GM19438 (cell line): ENCODE measurements around the gene ALG2.
A peak's percentile ranks its signal among the peaks of the same experiment; 100 is the strongest.

Experiments
- ATAC-seq: cut with Tn5 transposase; IDR thresholded peaks from one replicate; pipeline ENCODE4 v1.9.1; 2021; ENCODE audit warnings: low read depth; ENCODE audit not compliant: unreplicated experiment

ALG2 gene

DNA sequence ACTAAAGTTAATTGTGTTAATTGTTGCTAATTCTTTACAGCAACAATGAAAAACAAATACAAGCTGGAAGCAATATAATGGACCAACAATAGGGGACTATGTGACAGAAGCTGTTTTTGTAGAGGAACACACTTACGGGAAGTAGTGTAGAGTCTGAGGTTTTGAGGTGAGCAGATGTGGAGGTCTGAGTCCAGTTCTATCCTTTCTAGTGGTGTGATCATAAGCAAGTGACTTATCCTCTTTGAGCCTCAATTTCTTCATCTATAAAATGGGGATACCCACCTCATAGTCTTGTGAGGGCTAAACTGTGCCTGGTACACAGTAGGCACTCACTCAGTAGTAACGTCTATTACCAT lies 28.3 kb downstream of the ALG2 start:
- ATAC-seq, result no peak

DNA sequence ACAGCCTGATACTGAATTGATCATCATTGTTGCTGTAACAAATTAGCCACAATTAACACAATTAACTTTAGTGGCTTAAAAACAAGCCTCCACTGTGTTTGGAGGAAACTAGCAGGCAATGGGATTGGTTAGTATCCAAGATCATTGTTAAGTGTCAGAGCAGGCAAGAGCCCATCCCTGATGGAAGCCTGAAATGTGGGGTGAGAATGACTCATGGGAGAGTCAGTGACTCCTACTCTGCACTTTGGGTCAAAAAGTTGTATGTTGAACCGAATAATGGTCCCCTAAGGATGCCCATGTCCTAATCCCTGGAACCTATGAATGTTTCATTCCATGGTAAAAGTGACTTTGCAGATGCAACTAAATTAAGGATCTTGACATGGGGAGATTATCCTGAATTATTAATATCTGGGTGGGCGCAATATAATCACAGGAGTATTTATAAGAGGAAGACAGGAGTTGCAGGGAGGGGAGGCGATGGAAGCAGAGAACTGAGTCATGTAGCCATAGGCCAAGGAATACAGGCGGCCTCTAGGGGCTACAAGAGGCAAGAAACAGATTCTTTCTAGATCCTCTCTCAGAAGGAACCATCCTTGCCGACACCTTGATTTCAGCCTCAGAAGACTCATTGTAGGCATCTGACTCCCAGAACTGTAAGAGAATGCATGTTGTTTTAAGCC lies 28.8 kb downstream of the ALG2 start:
- no peak for ATAC-seq

DNA sequence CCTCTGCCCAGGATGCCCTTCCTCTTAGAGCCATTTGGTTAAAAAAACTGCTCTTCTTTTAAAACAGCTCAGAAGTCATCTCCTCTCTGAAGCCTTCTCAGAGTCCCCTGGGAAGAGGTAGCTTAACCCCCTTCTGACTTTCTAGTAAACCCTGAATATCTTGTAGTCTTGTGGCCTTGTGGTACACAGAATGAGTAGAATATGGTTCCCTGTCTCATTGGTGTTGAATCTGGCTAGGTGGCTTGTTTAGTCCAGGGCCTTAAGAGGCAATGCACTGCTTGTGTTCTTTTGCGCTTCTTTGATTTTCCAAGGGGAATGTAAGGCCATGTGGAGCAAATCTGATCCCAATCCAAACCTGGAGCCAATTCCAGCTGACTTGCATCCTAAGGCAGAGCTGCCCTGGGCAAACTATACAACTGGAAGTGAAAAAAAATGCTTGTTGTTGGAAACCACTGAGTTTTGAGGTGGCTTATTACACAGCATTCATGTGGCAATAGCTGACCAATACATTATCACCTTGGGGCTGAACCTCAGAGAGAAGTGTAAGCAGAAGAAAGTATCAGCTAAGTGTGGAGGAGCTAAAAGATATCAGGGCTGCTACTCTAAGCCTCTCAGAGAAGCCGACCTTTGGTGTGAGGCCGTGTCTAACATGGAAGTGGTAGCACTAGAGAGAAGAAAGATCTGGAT lies 31.0 kb downstream of the ALG2 start:
- no peak for ATAC-seq

DNA sequence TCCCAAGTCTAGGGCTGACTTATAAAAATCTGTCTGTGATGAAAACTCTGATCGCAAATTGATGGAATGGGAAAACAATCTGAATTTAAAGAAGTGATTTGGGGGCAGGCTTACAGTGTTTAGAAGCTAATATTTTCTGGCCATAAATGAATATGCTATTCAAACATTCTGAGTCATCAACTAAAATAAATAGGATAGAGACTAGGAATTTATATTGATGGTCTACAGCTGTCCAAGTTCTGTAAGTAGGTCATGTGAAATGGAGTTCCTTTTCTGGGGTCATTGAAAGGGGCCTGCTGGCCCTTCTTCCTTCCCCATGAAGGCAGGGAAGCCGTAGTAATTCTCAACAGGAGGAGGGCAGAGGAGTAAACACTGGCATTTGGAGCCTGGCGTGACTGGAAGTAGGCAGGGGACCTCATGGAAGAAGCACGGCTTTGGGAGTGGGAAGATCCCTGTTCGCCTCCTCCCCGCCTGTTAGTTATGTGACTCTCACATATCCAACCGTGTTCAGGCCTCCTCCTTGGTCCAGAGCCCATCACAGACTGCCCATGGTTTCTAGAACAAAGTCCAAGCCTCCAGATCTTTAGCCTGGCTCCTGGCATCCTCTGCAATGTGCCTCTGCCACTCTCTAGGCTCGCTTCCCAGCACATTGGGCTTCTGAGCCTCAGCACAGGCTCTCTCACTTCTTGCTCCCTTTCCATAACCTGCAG lies 31.7 kb downstream of the ALG2 start:
- ATAC-seq, result no peak

DNA sequence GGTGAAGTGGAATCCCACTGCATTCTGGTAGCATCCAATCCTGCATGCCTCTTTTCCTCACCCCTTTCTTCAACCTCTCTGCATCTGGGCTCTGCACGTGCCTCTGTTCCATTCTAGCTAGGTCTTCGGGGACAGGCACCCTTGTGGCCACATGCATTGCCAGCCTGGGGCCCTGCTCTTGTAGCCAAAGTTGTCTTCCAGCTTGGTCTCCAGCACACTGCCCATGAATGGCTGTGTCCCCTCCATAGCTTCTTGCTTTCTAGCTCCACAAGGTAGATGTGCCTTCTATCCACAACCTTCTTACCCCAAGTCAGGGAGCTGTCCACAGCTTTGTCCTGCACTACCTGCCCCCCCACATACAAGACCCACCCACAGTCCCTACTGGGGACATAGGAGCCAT lies 32.6 kb downstream of the ALG2 start:
- ATAC-seq, result no peak

DNA sequence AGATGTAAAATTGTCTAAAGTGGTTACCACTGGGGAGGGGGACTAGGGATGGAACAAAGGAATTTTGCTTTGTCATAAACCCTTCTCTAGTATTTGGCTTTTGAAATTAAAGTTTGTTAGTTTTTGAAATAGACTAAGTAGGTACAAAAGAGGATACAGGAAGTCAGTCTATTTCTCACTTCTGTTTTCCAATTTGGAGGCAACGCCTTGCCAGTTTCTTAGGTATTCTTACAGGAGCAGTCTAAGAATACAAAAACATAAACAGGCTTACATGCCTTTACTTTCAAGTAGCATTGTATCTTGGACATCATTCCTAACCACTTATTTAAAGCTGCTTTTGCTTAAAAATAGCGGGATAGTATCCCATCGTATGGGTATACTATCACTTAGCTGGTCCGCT lies 34.4 kb downstream of the ALG2 start:
- no peak for ATAC-seq

DNA sequence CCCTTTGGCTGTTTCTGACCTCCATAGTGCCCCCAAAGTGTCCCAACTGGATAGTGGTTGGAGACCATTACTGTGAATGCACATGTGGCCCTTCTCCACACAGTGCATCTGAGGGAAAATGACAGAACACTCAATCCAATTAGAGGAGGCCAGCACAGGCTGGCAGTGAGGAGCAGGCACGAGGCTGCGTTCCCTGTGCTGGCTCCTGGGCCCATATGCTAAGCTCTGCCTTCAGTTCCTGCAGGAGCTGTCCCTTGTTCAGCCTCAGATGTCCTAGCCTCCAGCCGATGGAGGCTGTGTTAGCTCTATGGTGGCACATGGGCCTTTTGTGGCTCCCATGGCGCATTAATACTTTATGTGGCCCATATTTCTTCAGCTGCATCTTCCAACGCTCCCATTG lies 35.8 kb downstream of the ALG2 start:
- ATAC-seq, result no peak

DNA sequence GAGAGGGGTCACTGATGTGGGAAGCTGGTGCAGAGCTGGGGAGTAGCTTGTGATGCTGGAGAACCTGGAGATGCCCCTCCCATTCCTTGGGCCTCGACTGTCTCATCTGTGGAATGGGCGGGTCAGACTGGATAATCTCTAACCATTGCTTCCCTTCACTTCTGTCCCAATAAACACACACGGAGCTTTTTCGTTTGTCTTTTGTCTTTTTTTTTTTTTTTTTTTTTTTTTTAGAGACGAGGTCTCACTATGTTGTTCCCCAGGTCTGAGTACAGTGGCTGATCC lies 36.5 kb downstream of the ALG2 start:
- no peak for ATAC-seq

DNA sequence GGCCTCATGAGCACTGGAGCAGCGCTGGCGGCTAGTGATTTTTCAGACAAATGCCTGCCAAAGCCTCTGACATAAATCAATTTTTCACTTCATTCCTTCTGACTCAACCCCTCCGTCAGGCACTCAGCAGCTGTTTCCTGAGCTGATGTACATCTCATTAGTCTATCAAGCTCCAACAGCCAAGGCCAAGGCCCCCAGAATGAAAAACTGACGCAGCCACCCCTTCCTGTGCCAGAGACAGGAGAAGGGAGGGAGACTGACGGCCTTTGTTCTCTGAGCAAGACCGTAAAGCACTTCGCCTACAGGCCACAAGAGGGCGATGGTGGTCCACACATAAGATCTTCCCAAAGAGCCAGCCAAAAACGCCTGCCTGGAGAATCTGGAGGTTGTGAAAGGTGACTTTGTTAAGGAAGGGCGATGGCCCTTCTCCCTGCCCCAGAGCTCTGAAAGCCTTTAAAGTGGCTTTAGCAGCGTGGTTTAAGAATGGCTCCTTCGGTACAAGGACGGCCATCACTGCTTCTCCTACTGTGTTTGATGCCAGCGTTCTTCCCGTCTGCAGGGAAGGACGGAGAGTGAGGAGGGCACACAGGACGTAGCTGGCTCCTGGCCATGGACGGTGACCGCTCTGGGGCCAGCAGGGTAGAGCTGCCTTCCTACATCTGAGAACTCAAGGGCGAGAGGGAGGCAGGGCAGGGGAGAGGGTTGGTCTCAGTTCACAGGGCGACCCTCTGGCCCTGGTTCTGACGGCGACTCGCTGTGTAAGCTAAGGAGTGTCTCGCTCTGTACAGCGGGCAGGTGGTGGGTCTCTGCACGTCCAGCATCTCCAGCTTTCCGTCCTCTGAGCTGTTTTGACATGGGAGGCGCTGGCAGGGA lies 37.0 kb downstream of the ALG2 start:
- ATAC-seq, result peak; percentile 49

DNA sequence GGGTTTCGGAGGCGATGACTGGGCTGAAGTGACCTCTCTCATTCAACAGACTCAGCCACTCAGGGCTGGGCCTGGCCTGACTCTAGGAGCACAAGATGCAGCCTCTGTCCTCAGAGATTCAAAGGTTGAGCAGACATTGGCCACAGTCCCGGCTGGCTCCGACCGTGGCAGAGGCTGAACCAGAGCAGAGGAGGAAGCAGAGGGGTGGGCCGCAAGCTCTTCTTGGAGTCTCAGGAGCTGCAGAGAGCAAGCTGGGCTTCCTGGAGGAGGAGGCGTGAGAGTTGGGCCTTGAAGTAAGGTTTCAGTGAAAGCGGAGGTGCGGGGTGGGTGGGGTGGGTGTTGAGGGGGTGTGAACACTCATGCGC lies 37.6 kb downstream of the ALG2 start:
- no peak for ATAC-seq

DNA sequence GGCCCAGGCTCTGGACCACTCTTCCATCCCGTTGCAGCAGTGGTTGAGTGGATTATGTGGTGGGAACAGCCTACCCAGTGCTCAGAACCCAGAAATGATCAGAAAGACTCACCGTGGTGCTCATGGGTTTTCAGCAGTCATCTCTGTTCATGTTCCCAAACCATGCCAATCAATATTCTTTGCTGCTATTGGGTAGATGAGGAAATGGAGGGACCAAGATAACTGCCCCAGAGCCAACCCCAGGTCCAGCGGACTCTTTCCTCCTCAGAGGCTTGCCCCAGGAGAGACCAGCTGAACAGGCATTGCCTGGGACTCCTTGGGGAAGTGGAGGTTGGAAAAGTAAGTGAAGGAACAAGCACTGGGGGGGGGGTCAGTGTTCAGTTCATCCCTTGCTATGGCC lies 38.1 kb downstream of the ALG2 start:
- ATAC-seq, result no peak

DNA sequence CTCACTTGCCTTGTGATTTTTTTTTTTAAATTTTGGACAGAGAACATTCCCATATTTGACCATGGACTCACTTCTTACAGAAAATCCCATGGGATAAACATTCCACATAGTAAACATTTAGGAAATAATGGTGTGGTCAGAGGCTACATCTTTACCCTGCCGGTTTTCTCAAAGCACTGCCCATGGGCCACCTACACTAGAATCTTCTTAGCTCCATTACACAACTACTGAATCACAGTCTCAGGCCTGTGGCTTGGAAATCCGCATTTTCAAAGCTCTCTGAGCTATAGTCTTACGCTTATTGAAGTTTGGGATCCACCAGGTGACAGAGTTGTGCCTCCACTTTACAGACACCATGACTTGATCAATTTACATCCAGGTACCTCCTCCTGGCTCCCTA lies 39.4 kb downstream of the ALG2 start:
- ATAC-seq, result no peak

DNA sequence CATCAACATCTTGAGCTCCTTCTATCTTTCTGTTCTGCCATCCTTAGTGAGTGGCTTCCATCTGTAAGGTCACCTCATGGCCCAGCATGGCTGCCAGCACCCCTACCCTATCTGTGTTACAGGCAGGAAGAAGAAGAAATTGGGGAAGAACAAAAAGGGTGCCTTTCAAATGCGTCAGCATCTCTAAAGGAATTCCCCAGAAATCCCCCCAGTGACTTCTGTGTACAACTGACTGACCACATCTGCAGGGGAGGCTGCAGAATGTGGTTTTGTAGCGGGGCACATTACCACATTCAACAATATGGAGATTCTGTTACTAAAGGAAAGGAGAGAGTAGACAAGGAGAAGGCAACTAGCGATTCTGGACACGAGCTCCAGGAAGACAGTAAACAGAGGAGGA lies 40.1 kb downstream of the ALG2 start:
- ATAC-seq, result no peak

DNA sequence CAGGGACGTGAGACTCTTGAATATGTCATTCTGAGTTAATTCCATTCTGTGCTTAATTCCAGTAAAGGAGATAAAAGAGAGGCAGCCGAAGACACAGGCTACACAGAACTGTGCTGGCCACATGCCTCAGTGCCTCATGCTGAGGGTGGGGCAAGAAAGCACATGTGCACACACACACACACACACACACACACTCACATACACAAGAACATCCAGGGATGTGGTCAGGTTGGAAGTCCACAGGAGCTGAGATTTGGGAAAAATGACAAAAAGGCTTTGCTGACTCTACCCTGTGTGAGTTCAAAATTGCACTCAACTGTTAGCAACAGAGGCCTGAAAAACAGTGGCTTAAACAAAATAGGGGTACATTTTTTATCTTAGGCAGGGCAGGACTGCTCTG lies 40.5 kb downstream of the ALG2 start:
- ATAC-seq, result no peak

DNA sequence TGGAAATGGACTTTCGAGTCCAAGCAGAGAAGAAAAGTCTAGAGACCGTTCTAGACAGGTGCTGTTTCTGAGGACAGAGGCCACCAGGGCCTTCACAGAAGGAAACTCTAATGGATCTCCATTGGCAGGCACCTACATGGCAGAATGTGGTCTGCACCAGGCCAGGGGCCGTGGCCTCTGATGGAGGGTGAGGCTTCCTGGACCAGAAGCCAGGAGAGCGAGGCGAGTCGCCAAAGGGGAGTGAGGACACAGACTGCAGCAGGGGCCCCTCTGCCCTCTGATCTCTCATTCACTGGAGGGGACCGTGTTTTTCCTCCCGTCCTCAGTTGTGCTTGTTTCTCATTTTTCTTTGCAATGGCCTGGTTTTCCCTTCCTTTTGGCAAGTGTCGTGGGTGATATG lies 41.1 kb downstream of the ALG2 start:
- ATAC-seq, result no peak

DNA sequence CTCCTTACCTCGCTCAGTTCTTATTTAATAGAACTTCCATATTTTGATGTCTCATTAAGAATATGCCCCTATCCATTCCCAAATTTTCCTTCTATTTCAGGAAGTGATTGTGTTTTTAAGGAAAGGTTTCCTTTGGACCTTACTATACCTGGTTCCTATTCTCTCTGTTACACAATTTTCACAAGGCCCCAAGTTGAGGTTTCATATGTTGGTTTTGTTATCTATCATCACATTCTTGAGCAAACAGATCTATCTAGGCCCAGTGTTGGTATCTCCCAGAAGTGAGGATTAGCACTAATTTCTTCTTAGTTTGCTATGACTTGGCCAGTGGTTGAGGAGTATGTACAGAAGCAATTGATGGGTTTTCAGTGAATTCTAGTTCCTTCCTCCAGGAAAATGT lies 41.5 kb downstream of the ALG2 start:
- no peak for ATAC-seq

DNA sequence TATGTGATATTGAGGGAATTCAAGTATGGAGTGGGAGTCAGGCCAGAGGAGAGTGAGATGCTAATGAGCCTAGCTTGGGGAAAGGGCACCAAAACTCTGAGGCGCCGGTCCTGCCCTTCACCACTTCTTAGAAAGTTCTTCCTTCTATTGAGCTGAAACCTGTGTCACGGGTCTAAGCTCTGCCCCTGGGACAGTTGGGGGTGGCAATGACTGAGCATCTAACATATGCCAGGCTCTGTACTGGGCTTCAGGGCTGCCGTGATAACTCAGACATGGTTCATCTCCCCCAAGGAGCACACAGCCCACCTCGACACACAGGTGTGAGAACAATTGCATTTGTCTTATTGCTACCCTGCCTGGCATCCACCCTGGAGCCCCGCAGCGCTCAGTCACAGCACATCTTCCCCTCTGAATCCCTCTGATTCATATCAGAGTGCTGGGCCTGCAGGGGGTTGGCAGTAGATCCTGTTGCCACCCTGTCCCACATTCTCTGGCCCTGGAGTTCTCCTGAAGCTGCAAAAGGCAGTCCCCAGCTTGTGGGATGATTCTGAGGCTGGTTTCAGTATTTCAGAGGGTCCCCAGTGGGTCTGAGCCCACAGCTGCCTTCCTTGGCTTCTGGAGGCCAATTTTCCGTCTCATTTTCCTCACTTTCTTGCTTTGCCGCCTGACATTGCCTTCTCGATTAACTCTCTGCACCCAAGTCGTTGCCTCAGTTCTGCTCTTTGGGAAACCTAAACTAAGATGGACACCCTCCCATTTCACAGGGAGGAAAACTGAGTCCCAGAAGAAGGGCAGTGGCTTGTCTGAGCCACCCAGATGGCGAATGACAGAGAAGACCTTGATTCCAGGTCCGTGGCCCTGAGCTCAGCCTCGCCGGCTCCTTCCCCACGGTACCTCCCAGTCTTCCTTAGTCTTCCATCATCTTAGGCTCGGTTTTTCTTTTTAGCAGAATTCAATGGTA lies 42.5 kb downstream of the ALG2 start:
- ATAC-seq, result no peak

DNA sequence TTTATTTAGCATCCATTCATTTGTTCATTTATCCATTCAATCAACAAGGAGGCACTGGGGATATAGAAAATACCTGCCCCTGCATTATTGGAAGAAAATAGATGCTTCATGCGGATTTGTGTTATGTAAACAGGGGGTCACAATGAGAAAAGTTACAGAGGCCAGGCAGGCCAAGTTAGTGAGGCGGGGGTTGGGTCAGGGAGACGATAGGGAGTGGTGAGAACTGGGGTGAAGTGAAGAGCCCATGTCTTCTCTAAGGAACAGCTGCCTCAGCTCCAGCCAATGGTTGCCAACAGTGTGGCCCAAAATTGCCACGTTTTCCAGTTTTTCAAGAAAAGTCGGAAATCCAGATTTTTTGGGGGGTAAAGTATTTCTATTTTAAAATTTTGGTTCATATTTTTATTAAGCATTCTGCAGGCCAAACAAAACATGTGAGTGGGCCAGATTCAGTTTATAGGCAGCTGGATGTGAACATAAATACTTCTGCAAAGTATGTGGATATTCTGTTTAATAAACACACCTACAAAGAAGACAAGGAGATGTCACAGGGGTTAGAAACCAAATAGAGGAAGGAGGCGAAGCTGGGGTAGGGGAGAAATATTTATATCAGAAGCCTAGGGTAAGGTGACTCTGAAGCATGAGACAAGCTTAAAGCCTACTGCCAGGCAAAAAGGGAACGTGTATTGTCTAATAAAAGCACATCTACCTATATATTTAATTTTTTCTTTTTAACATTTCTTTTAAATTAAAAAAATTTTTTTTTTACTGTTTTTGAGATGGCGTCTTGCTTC lies 44.0 kb downstream of the ALG2 start:
- ATAC-seq, result no peak

DNA sequence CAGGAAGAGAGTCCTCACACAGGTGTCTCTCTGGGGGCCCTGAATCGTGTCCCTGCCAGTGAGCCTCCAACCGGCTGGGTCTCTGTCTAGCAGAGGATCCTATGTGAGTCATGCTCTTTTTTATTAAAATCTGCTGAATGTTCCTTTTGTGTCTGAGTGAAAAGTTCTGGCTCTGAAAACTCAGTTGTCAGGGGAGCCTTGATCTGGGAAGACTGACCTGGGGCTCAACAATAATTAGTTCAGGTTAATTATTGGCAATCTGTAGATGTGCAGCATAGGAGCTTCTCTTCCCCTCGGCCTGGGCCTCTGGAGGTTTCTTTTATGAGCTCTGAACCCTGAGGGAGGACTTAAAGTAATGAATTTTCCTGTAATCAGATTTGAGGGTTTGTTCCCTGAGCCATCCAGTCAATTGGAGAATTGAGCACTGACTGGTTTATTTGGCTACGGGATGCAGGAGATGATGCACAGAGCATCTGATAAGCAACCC lies 45.2 kb downstream of the ALG2 start:
- no peak for ATAC-seq
